AG04450 (cell line): ENCODE measurements around the gene ZNF236. TPM values are rescaled to one million over a fixed set of nuclear protein-coding genes. Genes with fewer than 3 reads are reported as not detected.
A peak's percentile ranks its signal among the peaks of the same experiment; 100 is the strongest.

Experiments used
- CTCF ChIA-PET: fragments of 300-600, 350-600 bp; formaldehyde crosslinking; extraction: SDS; loops from one replicate; lab custom pipeline; 2022; ENCODE audit warnings: antibody characterized with exemption, inconsistent platforms; lab: Charles Lee
- POLR2A ChIA-PET: fragments of 350-600 bp; formaldehyde crosslinking; extraction: SDS; loops from one replicate; lab custom pipeline; 2021; ENCODE audit warnings: antibody characterized with exemption, inconsistent platforms; lab: Yijun Ruan, JAX
- DNase-seq: peaks from one replicate; pipeline ENCODE4 v3.0.0-alpha.2; 2011; ENCODE audit warnings: low read depth, low spot score
- H3K27ac ChIP-seq: one replicate; pipeline ENCODE4 v1.5.1; 2012; ENCODE audit warnings: low read depth, low read length, control low read depth
- H3K27me3 ChIP-seq: one replicate; pipeline ENCODE4 v1.6.0; 2012; ENCODE audit warnings: low read length; ENCODE audit not compliant: control insufficient read depth, insufficient read depth
- H3K4me3 ChIP-seq: 2 replicates; pipeline ENCODE4 v1.5.1; 2011; ENCODE audit warnings: mild to moderate bottlenecking, low read depth, low read length, control low read depth
- H3K9me3 ChIP-seq: 2 replicates; pipeline ENCODE4 v1.5.1; 2012; ENCODE audit warnings: low read length; ENCODE audit not compliant: control insufficient read depth, insufficient read depth
- CTCF ChIP-seq: IDR thresholded peaks from 2 replicates; pipeline ENCODE4 v1.5.1; 2011; ENCODE audit warnings: low read depth, low read length, control low read depth, inconsistent platforms
- polyA plus RNA-seq: library from polyadenylated mRNA; depleted of rRNA; stranded (reverse); fragments of >200 nt; gene quantifications from 2 replicates; pipeline ENCODE4 v1.2.3, GENCODE V29; 2011

The ZNF236 gene
- polyA plus RNA-seq, 1 experiment: 5.3 TPM

GRCh38 chr18:76881744-76882143, 59.4 kb downstream of the ZNF236 start:
- ChIA-PET CTCF (interaction anchor here (0.6 kb wide), 1 partner anchor 42 kb away, joined by 4 read pairs; no protein-coding TSS in a partner anchor), POLR2A (no interaction called here)
- Histone ChIP-seq H3K9me3 (no peaks in the 10 kb centered on the region), H3K27me3 (no peaks in the 10 kb centered on the region), H3K27ac (no peak overlapping the region), H3K4me3 (no peak overlapping the region)
- no peak for TF ChIP-seq CTCF
- DNase-seq: no peak

GRCh38 chr18:76882146-76882545, 59.8 kb downstream of the ZNF236 start:
- no peak for TF ChIP-seq CTCF
- no peak for DNase-seq
- H3K27ac ChIP-seq: no peak overlapping the region
- H3K9me3 ChIP-seq: no peaks in the 10 kb centered on the region
- H3K4me3 ChIP-seq: no peak overlapping the region
- POLR2A ChIA-PET: no interaction called here
- H3K27me3 ChIP-seq: no peaks in the 10 kb centered on the region
- CTCF ChIA-PET: interaction anchor here (0.6 kb wide), 1 partner anchor 42 kb away, joined by 4 read pairs; no protein-coding TSS in a partner anchor

GRCh38 chr18:76885001-76885400, 62.6 kb downstream of the ZNF236 start:
- Histone ChIP-seq H3K4me3 (no peak overlapping the region), H3K27me3 (no peaks in the 10 kb centered on the region), H3K27ac (peak overlapping the region; percentile 11), H3K9me3 (no peaks in the 10 kb centered on the region)
- DNase-seq: no peak
- ChIA-PET CTCF (no interaction called here), POLR2A (no interaction called here)
- no peak for TF ChIP-seq CTCF

- no peak for TF ChIP-seq CTCF
- CTCF ChIA-PET: interaction anchor here (1.5 kb wide), 1 partner anchor 83 kb away, joined by 4 read pairs; no protein-coding TSS in a partner anchor
- DNase-seq: no peak
- no peak overlapping the region for H3K4me3 ChIP-seq
- H3K27me3 ChIP-seq: no peaks in the 10 kb centered on the region
- no peak overlapping the region for H3K27ac ChIP-seq
- POLR2A ChIA-PET: no interaction called here
- H3K9me3 ChIP-seq: no peaks in the 10 kb centered on the region
Observed at GRCh38 chr18:76886112-76886511, 63.8 kb downstream of the ZNF236 start.

GRCh38 chr18:76889091-76889699, 66.8 kb downstream of the ZNF236 start:
- Histone ChIP-seq H3K4me3 (no peak overlapping the region), H3K27me3 (no peaks in the 10 kb centered on the region), H3K9me3 (no peaks in the 10 kb centered on the region), H3K27ac (no peak overlapping the region)
- ChIA-PET POLR2A (no interaction called here), CTCF (no interaction called here)
- TF ChIP-seq CTCF: no peak
- DNase-seq: no peak
